Karpas-422 (cell line): ENCODE measurements around the gene PRPF19. TPM values are rescaled to one million over a fixed set of nuclear protein-coding genes. Genes with fewer than 3 reads are reported as not detected.

ENCODE experiments used
- DNase-seq: peaks from one replicate; pipeline ENCODE4 v3.0.0-alpha.2; 2015
- H2AFZ ChIP-seq: fragments of 200-600 bp; sonication (generic); 2 replicates; pipeline ENCODE4 v1.6.1; 2014; ENCODE audit warnings: antibody characterized with exemption, low read length, mixed read lengths
- H3K27ac ChIP-seq: fragments of 200-600 bp; sonication (generic); 2 replicates; pipeline ENCODE4 v1.5.1; 2014; ENCODE audit warnings: mild to moderate bottlenecking, low read length, moderate library complexity
- H3K27me3 ChIP-seq: fragments of 200-600 bp; sonication (generic); 2 replicates; pipeline ENCODE4 v1.6.1; 2014; ENCODE audit warnings: low read length, mixed read lengths
- H3K36me3 ChIP-seq: fragments of 200-600 bp; sonication (generic); 2 replicates; pipeline ENCODE4 v1.6.1; 2014; ENCODE audit warnings: low read length, mixed read lengths; ENCODE audit not compliant: insufficient read depth
- H3K4me1 ChIP-seq: fragments of 200-600 bp; sonication (generic); 2 replicates; pipeline ENCODE4 v1.6.1; 2014; ENCODE audit warnings: mild to moderate bottlenecking, low read length, mixed read lengths
- H3K4me2 ChIP-seq: fragments of 200-600 bp; sonication (generic); 2 replicates; pipeline ENCODE4 v1.6.1; 2014; ENCODE audit warnings: low read length, low read depth, mild to moderate bottlenecking; ENCODE audit not compliant: poor library complexity, severe bottlenecking
- H3K4me3 ChIP-seq: fragments of 200-600 bp; sonication (generic); 2 replicates; pipeline ENCODE4 v1.5.1; 2014; ENCODE audit warnings: mild to moderate bottlenecking, antibody characterized with exemption, low read length, mixed read lengths
- H3K79me2 ChIP-seq: fragments of 200-600 bp; sonication (generic); 2 replicates; pipeline ENCODE4 v1.6.1; 2014; ENCODE audit warnings: mild to moderate bottlenecking, low read length, mixed read lengths
- H3K9ac ChIP-seq: fragments of 200-600 bp; sonication (generic); 2 replicates; pipeline ENCODE4 v1.6.0; 2014; ENCODE audit warnings: low read length
- H3K9me2 ChIP-seq: fragments of 200-600 bp; sonication (generic), shearing (Covaris generic); replicated peaks from 2 replicates; pipeline ENCODE4 v1.6.0; 2014; ENCODE audit warnings: mild to moderate bottlenecking, low read length, moderate library complexity; ENCODE audit not compliant: insufficient read depth
- H3K9me3 ChIP-seq: fragments of 300-700, 200-600 bp; sonication (generic); 2 replicates; pipeline ENCODE4 v1.6.1; 2014; ENCODE audit warnings: low read length, mixed read lengths
- H4K20me1 ChIP-seq: fragments of 200-600 bp; sonication (generic); 2 replicates; pipeline ENCODE4 v1.6.1; 2014; ENCODE audit warnings: mild to moderate bottlenecking, antibody characterized with exemption, low read length, low read depth; ENCODE audit not compliant: insufficient read depth
- total RNA-seq: library from RNA; depleted of rRNA; stranded (reverse); fragments of >200 nt; shearing (Covaris generic); gene quantifications from 2 replicates; pipeline ENCODE4 v1.2.3, GENCODE V29; 2014; ENCODE audit warnings: low replicate concordance

Gene PRPF19
- total RNA-seq, 1 experiment from 2014 or later, result 109 TPM

- no peak overlapping the region for H3K4me2 ChIP-seq
- H3K27me3 ChIP-seq, result no peaks in the 10 kb centered on the region
- no peak for DNase-seq
- no peak overlapping the region for H3K27ac ChIP-seq
- 0 out of 2 replicates have a peak, but pooled peaks cover 2% of the 10 kb centered on the region for H3K79me2 ChIP-seq
- H2AFZ ChIP-seq, result no peak overlapping the region
- H3K9me3 ChIP-seq, result no peaks in the 10 kb centered on the region
- H4K20me1 ChIP-seq, result peaks cover 3% of the 10 kb centered on the region; the same call in 1 of the 2 replicates
- no peaks in the 10 kb centered on the region for H3K9me2 ChIP-seq
- H3K9ac ChIP-seq, result no peak overlapping the region
- H3K36me3 ChIP-seq, result 0 out of 2 replicates have a peak, but pooled peaks cover 5% of the 10 kb centered on the region
- no peak overlapping the region for H3K4me3 ChIP-seq
- H3K4me1 ChIP-seq, result no peaks in the 10 kb centered on the region
Observed at GRCh38 chr11:60851327-60852104, 54.9 kb downstream of the PRPF19 start.

GRCh38 chr11:60849641-60850520 is 56.5 kb downstream of the PRPF19 start:
- no peaks in the 10 kb centered on the region for H3K9me3 ChIP-seq
- peaks cover 9% of the 10 kb centered on the region; the same call in 1 of the 2 replicates for H3K36me3 ChIP-seq
- DNase-seq, result no peak
- no peak overlapping the region for H2AFZ ChIP-seq
- peaks cover 5% of the 10 kb centered on the region for H4K20me1 ChIP-seq
- no peak overlapping the region for H3K9ac ChIP-seq
- no peaks in the 10 kb centered on the region for H3K27me3 ChIP-seq
- peaks cover 17% of the 10 kb centered on the region for H3K79me2 ChIP-seq
- no peak overlapping the region for H3K27ac ChIP-seq
- no peaks in the 10 kb centered on the region for H3K9me2 ChIP-seq
- H3K4me1 ChIP-seq, result peaks cover 8% of the 10 kb centered on the region
- H3K4me2 ChIP-seq, result no peak overlapping the region
- no peak overlapping the region for H3K4me3 ChIP-seq

- Histone ChIP-seq H3K4me2 (no peak overlapping the region), H3K9me3 (no peaks in the 10 kb centered on the region), H3K36me3 (peaks cover 14% of the 10 kb centered on the region), H4K20me1 (peaks cover 12% of the 10 kb centered on the region; the same call in 1 of the 2 replicates), H2AFZ (no peak overlapping the region), H3K27ac (no peak overlapping the region), H3K79me2 (peaks cover 29% of the 10 kb centered on the region), H3K4me3 (no peak overlapping the region), H3K27me3 (no peaks in the 10 kb centered on the region), H3K9me2 (no peaks in the 10 kb centered on the region), H3K9ac (no peak overlapping the region), H3K4me1 (peaks cover 19% of the 10 kb centered on the region)
- no peak for DNase-seq
Observed at GRCh38 chr11:60848714-60849151, 57.7 kb downstream of the PRPF19 start.

- Histone ChIP-seq H3K36me3 (peaks cover 14% of the 10 kb centered on the region), H3K9ac (no peak overlapping the region), H3K79me2 (peaks cover 37% of the 10 kb centered on the region), H3K4me3 (no peak overlapping the region), H3K27ac (no peak overlapping the region), H3K9me2 (no peaks in the 10 kb centered on the region), H3K9me3 (no peaks in the 10 kb centered on the region), H4K20me1 (peaks cover 13% of the 10 kb centered on the region; the same call in 1 of the 2 replicates), H3K4me2 (no peak overlapping the region), H3K4me1 (peaks cover 26% of the 10 kb centered on the region), H2AFZ (no peak overlapping the region), H3K27me3 (no peaks in the 10 kb centered on the region)
- DNase-seq, result no peak
Observed at GRCh38 chr11:60847896-60848295, 58.5 kb downstream of the PRPF19 start.

GRCh38 chr11:60847281-60847680 is 59.1 kb downstream of the PRPF19 start:
- no peak overlapping the region for H2AFZ ChIP-seq
- peaks cover 14% of the 10 kb centered on the region for H3K36me3 ChIP-seq
- no peak overlapping the region for H3K9ac ChIP-seq
- no peaks in the 10 kb centered on the region for H3K9me3 ChIP-seq
- H3K27ac ChIP-seq, result no peak overlapping the region
- H3K9me2 ChIP-seq, result no peaks in the 10 kb centered on the region
- H3K27me3 ChIP-seq, result no peaks in the 10 kb centered on the region
- H3K4me3 ChIP-seq, result no peak overlapping the region
- H3K79me2 ChIP-seq, result peaks cover 43% of the 10 kb centered on the region
- H3K4me2 ChIP-seq, result no peak overlapping the region
- H4K20me1 ChIP-seq, result peaks cover 13% of the 10 kb centered on the region; the same call in 1 of the 2 replicates
- H3K4me1 ChIP-seq, result peaks cover 26% of the 10 kb centered on the region
- DNase-seq, result no peak

GRCh38 chr11:60845338-60845737 is 61.0 kb downstream of the PRPF19 start:
- Histone ChIP-seq H3K27ac (no peak overlapping the region), H3K4me2 (peak overlapping the region; percentile 83), H3K36me3 (peaks cover 9% of the 10 kb centered on the region), H3K9ac (peak overlapping the region; percentile 84; the same call in 1 of the 2 replicates), H3K79me2 (peaks cover 48% of the 10 kb centered on the region), H3K9me3 (no peaks in the 10 kb centered on the region), H2AFZ (no peak overlapping the region), H3K9me2 (no peaks in the 10 kb centered on the region), H3K4me3 (0 out of 2 replicates have a peak overlapping the region, but pooled peaks have one; percentile 96), H3K4me1 (peaks cover 33% of the 10 kb centered on the region), H4K20me1 (peaks cover 13% of the 10 kb centered on the region; the same call in 1 of the 2 replicates), H3K27me3 (no peaks in the 10 kb centered on the region)
- DNase-seq, result no peak

- peaks cover 33% of the 10 kb centered on the region for H3K4me1 ChIP-seq
- DNase-seq, result no peak
- peaks cover 48% of the 10 kb centered on the region for H3K79me2 ChIP-seq
- no peak overlapping the region for H3K27ac ChIP-seq
- peak overlapping the region; percentile 84; the same call in 1 of the 2 replicates for H3K9ac ChIP-seq
- H4K20me1 ChIP-seq, result peaks cover 13% of the 10 kb centered on the region; the same call in 1 of the 2 replicates
- no peaks in the 10 kb centered on the region for H3K9me3 ChIP-seq
- H3K4me3 ChIP-seq, result peak overlapping the region; percentile 96; the same call in 1 of the 2 replicates
- H3K4me2 ChIP-seq, result peak overlapping the region; percentile 83
- no peaks in the 10 kb centered on the region for H3K27me3 ChIP-seq
- H3K9me2 ChIP-seq, result no peaks in the 10 kb centered on the region
- no peak overlapping the region for H2AFZ ChIP-seq
- peaks cover 9% of the 10 kb centered on the region for H3K36me3 ChIP-seq
Observed at GRCh38 chr11:60844870-60845221, 61.5 kb downstream of the PRPF19 start.
